Measurements from ENCODE around the gene ST13.

DNA sequence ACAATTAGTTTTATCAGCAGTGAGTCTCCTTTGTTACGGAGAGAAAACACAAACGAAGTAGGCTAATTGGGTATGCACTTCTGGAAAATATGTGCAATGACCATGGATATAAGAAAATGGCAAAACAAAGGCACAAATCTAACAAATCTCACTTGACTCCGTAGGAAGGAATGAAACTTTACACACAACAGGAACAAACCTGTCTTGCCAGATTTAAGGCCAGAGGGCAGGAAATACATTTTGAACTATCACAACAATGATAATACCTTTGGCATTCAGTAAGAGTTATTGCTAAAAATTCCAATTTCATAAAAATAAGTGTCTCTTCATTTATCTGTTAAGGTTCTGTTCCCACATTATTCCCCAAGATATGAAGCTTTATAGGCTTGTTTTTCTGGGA, 73.9 kb downstream of the ST13 start:
- TF ChIP-seq POLR2A (IDR thresholded peaks at IDR 0.05; ENCODE audit: low read length): no peak
- TF ChIP-seq GATA1 (IDR thresholded peaks at IDR 0.05; ENCODE audit: low read depth, low read length): no peak
